ENCODE data around the gene STAB2.
"Not testable (repeated sequence)": the region's sequence is repeated elsewhere in the genome, so short reads cannot be mapped to it uniquely, and the experiment has no call there.

The STAB2 gene

GRCh38 chr12:103794309-103795213 lies 207.5 kb downstream of the STAB2 start:
- H3K4me3 Mint-ChIP-seq = no peak overlapping the region
- H3K4me1 Mint-ChIP-seq (ENCODE audit: low read depth) = no peaks in the 10 kb centered on the region
- H3K27ac Mint-ChIP-seq = no peak overlapping the region
- H3K27me3 Mint-ChIP-seq = no peaks in the 10 kb centered on the region
- peaks cover 34% of the 10 kb centered on the region for H3K36me3 Mint-ChIP-seq (ENCODE audit: low read depth)
- H3K9me3 Mint-ChIP-seq = no peaks in the 10 kb centered on the region

- Mint-ChIP-seq H3K36me3 (ENCODE audit: low read depth) (peaks cover 26% of the 10 kb centered on the region), H3K4me1 (ENCODE audit: low read depth) (no peaks in the 10 kb centered on the region), H3K4me3 (no peak overlapping the region), H3K27me3 (no peaks in the 10 kb centered on the region), H3K9me3 (no peaks in the 10 kb centered on the region), H3K27ac (no peak overlapping the region)
These were observed 211.5 kb downstream of the STAB2 start for GRCh38 chr12:103798586-103798985.

DNA sequence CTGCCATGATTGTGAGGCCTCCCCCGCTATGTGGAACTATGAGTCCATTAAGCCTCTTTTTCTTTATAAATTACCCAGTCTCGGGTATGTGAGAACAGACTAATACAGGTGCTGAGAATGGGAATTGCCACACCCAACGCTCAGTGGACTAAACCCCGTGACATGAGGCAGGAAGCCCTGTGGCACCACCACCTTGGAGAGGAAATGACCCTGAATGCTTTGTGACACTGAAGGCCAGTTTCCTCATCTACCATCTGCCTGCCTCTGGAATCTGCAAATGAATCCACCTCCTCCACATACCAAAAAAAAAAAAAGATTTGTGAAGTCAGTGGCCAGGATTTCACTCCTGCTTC lies 212.4 kb downstream of the STAB2 start:
- H3K36me3 Mint-ChIP-seq (ENCODE audit: low read depth) = peaks cover 34% of the 10 kb centered on the region
- H3K9me3 Mint-ChIP-seq = no peaks in the 10 kb centered on the region
- no peaks in the 10 kb centered on the region for H3K4me1 Mint-ChIP-seq (ENCODE audit: low read depth)
- no peak overlapping the region for H3K4me3 Mint-ChIP-seq
- H3K27me3 Mint-ChIP-seq = no peaks in the 10 kb centered on the region
- no peak overlapping the region for H3K27ac Mint-ChIP-seq

DNA sequence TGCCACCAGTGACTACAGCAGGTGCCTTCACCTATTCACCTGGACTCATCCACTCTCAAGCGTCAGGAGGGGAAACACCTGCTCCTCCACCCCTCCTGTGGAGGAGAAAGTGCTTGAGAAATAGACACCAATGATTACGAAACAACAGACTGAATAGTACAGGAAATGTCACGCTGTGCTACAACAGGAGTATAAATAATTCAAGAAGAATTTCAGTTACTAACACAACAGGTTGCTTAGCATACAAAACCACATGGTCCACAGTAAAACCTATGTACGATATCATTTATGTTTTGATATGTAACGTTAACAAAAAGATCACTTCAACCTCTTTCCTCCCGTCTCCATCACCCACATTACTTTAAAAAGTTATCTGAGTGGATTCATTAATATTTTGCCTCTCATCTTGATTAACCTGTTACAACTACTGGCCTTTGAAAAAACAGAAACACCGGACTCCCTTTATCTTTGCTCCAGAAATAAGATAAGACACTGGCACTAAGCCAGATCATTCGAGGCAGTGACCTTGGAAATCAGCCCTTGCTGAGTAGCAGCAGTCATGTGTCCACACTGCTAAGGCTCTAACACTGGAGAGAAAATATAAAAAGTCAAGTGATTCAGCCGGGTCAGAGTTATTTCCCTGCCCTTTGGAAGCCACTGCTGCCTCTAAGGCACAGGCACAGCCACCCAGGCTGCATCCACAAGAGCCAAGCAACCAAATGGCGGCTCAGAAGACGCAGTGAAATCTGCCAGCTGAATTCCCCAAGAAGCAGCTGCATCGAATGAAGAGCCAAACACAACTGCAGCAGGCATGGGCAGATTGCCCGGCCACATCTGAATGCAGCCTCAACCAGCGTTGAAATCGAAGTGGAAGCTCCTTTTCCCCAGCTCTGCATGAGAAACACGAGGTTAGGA lies 213.0 kb downstream of the STAB2 start:
- no peaks in the 10 kb centered on the region for H3K27me3 Mint-ChIP-seq
- H3K36me3 Mint-ChIP-seq (ENCODE audit: low read depth) = peaks cover 34% of the 10 kb centered on the region
- H3K4me3 Mint-ChIP-seq = no peak overlapping the region
- no peaks in the 10 kb centered on the region for H3K9me3 Mint-ChIP-seq
- no peaks in the 10 kb centered on the region for H3K4me1 Mint-ChIP-seq (ENCODE audit: low read depth)
- H3K27ac Mint-ChIP-seq = no peak overlapping the region

GRCh38 chr12:103801709-103802585 lies 214.9 kb downstream of the STAB2 start:
- Mint-ChIP-seq H3K27me3 (no peaks in the 10 kb centered on the region), H3K4me3 (no peak overlapping the region), H3K36me3 (ENCODE audit: low read depth) (peaks cover 34% of the 10 kb centered on the region), H3K4me1 (ENCODE audit: low read depth) (no peaks in the 10 kb centered on the region), H3K9me3 (no peaks in the 10 kb centered on the region), H3K27ac (no peak overlapping the region)

- no peaks in the 10 kb centered on the region for H3K4me1 Mint-ChIP-seq (ENCODE audit: low read depth)
These were observed 215.5 kb downstream of the STAB2 start for GRCh38 chr12:103802586-103802886.

GRCh38 chr12:103803847-103804246 lies 216.8 kb downstream of the STAB2 start:
- peaks cover 27% of the 10 kb centered on the region for H3K36me3 Mint-ChIP-seq (ENCODE audit: low read depth)
- H3K9me3 Mint-ChIP-seq = no peaks in the 10 kb centered on the region
- H3K27me3 Mint-ChIP-seq = no peaks in the 10 kb centered on the region
- H3K4me1 Mint-ChIP-seq (ENCODE audit: low read depth) = no peaks in the 10 kb centered on the region
- no peak overlapping the region for H3K4me3 Mint-ChIP-seq
- no peak overlapping the region for H3K27ac Mint-ChIP-seq

More at GRCh38 chr12:103802586-103802886, 215.5 kb downstream of the STAB2 start:
- Mint-ChIP-seq H3K9me3 (no peaks in the 10 kb centered on the region), H3K27ac (no peak overlapping the region), H3K36me3 (ENCODE audit: low read depth) (peaks cover 31% of the 10 kb centered on the region), H3K4me3 (no peak overlapping the region), H3K27me3 (no peaks in the 10 kb centered on the region)

DNA sequence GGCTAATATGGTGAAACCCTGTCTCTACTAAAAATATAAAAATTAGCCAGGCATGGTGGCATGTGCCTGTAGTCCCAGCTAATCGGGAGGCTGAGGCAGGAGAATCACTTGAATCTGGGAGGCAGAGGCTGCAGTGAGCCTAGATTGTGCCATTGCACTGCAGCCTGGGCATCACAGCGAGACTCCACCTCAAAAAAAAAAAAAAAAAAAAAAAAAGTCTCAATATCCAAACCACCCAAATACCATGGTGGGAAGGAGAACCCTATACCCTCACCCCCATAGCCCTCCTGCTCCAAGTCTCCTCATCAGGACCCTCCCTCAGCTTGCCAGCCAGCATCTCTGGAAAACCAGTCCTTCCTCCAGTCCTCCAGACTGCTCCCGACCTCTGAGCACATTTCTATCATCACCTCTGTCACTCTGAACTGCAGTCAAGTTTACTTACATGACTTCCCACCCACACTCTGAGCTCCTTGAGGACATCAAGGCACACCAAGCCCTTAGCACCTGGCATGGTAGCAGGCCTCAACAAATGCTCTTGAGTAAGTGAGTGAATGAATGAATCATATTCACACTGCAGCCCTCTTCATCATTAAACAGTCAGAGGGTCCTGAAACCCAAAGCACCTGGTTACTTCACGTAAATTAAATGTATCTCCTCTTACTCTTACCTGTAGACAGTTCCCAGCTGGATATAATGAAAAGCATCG lies 218.7 kb downstream of the STAB2 start:
- Mint-ChIP-seq H3K36me3 (ENCODE audit: low read depth) (peaks cover 36% of the 10 kb centered on the region), H3K9me3 (no peaks in the 10 kb centered on the region), H3K4me3 (no peak overlapping the region), H3K27ac (no peak overlapping the region), H3K27me3 (no peaks in the 10 kb centered on the region), H3K4me1 (ENCODE audit: low read depth) (no peaks in the 10 kb centered on the region)

DNA sequence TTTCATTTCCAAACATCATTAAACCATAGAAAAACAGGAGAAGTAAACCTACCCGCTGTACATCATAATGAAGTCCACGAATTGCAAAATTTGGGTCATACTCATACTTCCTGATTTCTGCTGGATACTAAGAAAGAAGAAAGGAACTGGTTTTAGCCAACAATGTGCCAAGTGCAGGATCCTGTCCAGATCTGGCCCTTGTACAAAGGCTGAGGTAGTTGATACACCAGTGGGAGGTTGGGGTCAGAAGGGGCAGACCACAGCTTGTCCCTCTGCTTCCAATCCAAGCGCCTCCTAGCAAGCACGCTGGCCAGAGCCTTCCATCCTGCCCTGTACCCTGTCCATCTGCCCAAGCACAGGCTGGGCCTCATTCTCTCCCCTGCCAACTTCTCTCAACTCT lies 219.7 kb downstream of the STAB2 start:
- H3K4me1 Mint-ChIP-seq (ENCODE audit: low read depth) = no peaks in the 10 kb centered on the region
- H3K9me3 Mint-ChIP-seq = no peaks in the 10 kb centered on the region
- H3K27ac Mint-ChIP-seq = no peak overlapping the region
- H3K36me3 Mint-ChIP-seq (ENCODE audit: low read depth) = peaks cover 38% of the 10 kb centered on the region
- H3K27me3 Mint-ChIP-seq = no peaks in the 10 kb centered on the region
- no peak overlapping the region for H3K4me3 Mint-ChIP-seq

DNA sequence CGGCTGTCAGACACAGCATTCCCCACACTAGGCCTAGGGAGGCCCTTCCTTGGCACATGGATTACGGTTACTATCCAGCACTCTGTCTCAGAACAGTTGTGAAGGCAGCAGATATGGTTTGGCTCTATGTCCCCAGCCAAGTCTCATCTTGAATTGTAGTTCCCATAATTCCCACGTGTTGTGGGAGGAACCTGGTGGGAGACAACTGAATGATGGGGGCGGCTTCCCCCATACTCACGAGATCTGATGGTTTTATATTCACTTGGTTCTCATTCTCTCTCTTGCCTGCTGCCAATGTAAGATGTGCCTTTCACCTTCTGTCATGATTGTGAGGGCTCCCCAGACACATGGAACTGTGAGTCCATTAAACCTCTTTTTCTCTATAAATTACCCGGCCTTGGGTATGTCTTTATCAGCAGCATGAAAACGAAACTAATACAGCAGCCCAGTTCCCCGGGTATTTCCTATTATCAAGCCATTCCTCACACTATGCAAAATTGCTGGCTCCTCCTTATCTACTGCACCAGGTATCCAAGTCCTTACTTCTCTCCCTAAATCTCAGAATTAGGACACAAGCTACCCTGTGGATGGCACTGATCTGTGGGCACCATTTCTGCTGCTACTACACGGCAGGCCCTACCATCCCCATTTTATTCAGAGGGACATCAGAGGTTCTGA lies 220.6 kb downstream of the STAB2 start:
- Mint-ChIP-seq H3K4me3 (no peak overlapping the region), H3K27ac (no peak overlapping the region), H3K36me3 (ENCODE audit: low read depth) (peaks cover 39% of the 10 kb centered on the region), H3K27me3 (no peaks in the 10 kb centered on the region), H3K9me3 (no peaks in the 10 kb centered on the region), H3K4me1 (ENCODE audit: low read depth) (no peaks in the 10 kb centered on the region)

- Mint-ChIP-seq H3K27me3 (no peaks in the 10 kb centered on the region), H3K4me3 (no peak overlapping the region), H3K4me1 (ENCODE audit: low read depth) (no peaks in the 10 kb centered on the region), H3K27ac (no peak overlapping the region), H3K9me3 (no peaks in the 10 kb centered on the region), H3K36me3 (ENCODE audit: low read depth) (peaks cover 39% of the 10 kb centered on the region)
These were observed 221.3 kb downstream of the STAB2 start for GRCh38 chr12:103808239-103808880.

DNA sequence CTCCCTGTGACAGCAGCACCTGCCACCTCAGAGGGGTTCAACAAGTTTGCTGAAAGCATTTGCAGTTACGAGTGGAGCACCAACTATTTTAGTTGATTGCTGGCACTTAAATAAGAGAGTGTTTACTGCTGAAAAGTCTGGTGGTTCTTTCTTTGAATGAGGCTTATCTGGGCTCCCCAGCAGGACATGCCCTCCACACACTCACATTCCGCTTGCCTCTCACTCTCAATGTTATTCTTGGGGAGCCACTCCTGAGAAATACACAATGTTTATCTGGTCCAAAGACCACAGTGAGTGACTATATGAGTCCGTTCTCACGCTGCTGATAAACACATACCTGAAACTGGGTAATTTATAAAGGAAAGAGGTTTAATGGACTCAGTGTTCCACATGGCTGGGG lies 222.1 kb downstream of the STAB2 start:
- no peaks in the 10 kb centered on the region for H3K27me3 Mint-ChIP-seq
- no peaks in the 10 kb centered on the region for H3K9me3 Mint-ChIP-seq
- H3K36me3 Mint-ChIP-seq (ENCODE audit: low read depth) = peaks cover 39% of the 10 kb centered on the region
- no peak overlapping the region for H3K4me3 Mint-ChIP-seq
- no peak overlapping the region for H3K27ac Mint-ChIP-seq
- no peaks in the 10 kb centered on the region for H3K4me1 Mint-ChIP-seq (ENCODE audit: low read depth)

DNA sequence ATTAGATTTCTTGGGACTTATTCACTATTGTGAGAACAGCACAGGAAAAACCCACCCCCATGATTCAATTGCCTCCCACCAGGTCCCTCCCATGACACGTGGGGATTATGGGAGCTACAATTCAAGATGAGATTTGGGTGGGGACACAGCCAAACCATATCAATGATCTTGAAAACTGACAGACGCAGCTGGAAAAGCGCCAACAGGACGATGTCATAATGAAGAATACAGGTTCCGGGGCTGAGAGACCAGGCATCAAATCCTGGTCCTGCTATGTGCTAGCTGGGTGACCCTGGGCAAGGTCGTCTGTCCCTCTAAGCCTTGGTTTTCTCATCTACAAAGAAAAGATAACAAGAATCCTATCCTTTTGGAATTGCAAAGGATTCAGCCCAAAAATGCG lies 222.6 kb downstream of the STAB2 start:
- H3K27me3 Mint-ChIP-seq; H3K4me3 Mint-ChIP-seq; H3K27ac Mint-ChIP-seq; H3K4me1 Mint-ChIP-seq (ENCODE audit: low read depth); H3K9me3 Mint-ChIP-seq: not testable (repeated sequence)
- H3K36me3 Mint-ChIP-seq (ENCODE audit: low read depth) = peaks cover 42% of the 10 kb centered on the region

All from stimulated activated naive CD8-positive, alpha-beta T cell treated with anti-CD3 and anti-CD28 coated beads, Interleukin-15, Interleukin-2, amounts not matched to agents 100 ng/mL and 50 ng/mL, for 24 hours (primary cell).